SK-N-MC (cell line): ENCODE data around the gene G6PD.
"Not testable (repeated sequence)": the region's sequence is repeated elsewhere in the genome, so short reads cannot be mapped to it uniquely, and the experiment has no call there.

ENCODE experiments used
- DNase-seq: peaks from one replicate; pipeline ENCODE4 v3.0.0-alpha.2; 2011; ENCODE audit warnings: low read depth, low spot score
- H3K27ac ChIP-seq: fragments of 200-600 bp; sonication (generic); 2 replicates; pipeline ENCODE4 v1.5.1; 2016; ENCODE audit warnings: mixed run types
- H3K36me3 ChIP-seq: fragments of 200-600 bp; sonication (generic); 2 replicates; pipeline ENCODE4 v1.6.1; 2017; ENCODE audit warnings: antibody characterized with exemption, low read length, mixed read lengths; ENCODE audit not compliant: insufficient read depth
- H3K4me3 ChIP-seq: fragments of 200-600 bp; sonication (generic); 2 replicates; pipeline ENCODE4 v1.5.1; 2016
- H3K9ac ChIP-seq: fragments of 200-600 bp; sonication (generic); 2 replicates; pipeline ENCODE4 v1.8.0; 2017; ENCODE audit warnings: mixed run types, mixed read lengths; ENCODE audit not compliant: insufficient read length
- H3K9me3 ChIP-seq: fragments of 200-600 bp; sonication (generic); 2 replicates; pipeline ENCODE4 v1.6.1; 2017; ENCODE audit warnings: low read depth, mild to moderate bottlenecking, antibody characterized with exemption, low read length, moderate library complexity, mixed read lengths
- EZH2 ChIP-seq: fragments of 200-600 bp; sonication (generic); IDR thresholded peaks from one replicate; pipeline ENCODE4 v1.6.1; 2017; ENCODE audit warnings: antibody characterized with exemption
- FOXP2 ChIP-seq: optimal IDR thresholded peaks from 2 replicates; pipeline ENCODE3; 2011; ENCODE audit warnings: mild to moderate bottlenecking, moderate library complexity; ENCODE audit not compliant: insufficient read depth; ENCODE audit errors: extremely low read length, control extremely low read depth
- POLR2AphosphoS5 ChIP-seq: IDR thresholded peaks from 2 replicates; pipeline ENCODE4 v1.6.1; 2012; ENCODE audit warnings: mild to moderate bottlenecking, low read depth, low read length, borderline replicate concordance

Gene G6PD

DNA sequence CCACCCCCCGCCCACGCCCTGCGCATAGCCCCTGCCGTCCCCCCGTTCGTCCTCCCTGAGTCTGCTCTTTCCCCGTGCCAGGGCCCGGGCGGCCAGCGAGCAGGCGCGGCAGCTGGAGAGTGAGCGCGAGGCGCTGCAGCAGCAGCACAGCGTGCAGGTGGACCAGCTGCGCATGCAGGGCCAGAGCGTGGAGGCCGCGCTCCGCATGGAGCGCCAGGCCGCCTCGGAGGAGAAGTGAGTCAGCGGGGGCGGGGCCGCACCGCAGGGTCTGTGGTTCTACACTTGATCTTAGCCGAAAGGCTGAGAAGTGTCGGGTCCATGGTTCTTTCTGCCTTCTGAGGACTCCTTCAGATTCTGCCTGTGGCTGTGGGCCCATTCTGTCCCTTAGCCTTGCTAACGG lies 13.7 kb upstream of the G6PD start:
- H3K9me3 ChIP-seq, H3K27ac ChIP-seq, H3K9ac ChIP-seq, H3K4me3 ChIP-seq, DNase-seq, H3K36me3 ChIP-seq: not testable (repeated sequence)

DNA sequence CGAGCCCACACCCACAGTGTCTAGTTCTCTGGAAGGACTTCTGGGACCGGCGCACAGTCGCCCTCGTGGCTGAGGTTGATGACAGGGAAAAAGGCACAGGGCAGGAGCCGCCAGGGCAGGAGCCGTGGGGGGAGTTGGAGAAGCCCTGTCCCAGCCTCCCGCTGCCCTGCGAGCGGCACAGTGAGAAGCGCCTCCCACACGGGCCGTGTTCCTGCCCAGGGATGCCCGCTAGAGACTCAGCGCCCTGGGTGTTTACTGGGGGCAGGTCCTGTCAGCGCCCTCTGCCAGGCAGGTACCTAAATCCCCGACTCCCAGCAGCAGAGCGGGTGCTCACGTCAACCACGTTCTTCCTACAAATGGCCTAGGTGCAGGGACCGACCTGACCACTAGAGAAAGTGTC lies 12.2 kb upstream of the G6PD start:
- H3K9ac ChIP-seq, result not testable (repeated sequence)

DNA sequence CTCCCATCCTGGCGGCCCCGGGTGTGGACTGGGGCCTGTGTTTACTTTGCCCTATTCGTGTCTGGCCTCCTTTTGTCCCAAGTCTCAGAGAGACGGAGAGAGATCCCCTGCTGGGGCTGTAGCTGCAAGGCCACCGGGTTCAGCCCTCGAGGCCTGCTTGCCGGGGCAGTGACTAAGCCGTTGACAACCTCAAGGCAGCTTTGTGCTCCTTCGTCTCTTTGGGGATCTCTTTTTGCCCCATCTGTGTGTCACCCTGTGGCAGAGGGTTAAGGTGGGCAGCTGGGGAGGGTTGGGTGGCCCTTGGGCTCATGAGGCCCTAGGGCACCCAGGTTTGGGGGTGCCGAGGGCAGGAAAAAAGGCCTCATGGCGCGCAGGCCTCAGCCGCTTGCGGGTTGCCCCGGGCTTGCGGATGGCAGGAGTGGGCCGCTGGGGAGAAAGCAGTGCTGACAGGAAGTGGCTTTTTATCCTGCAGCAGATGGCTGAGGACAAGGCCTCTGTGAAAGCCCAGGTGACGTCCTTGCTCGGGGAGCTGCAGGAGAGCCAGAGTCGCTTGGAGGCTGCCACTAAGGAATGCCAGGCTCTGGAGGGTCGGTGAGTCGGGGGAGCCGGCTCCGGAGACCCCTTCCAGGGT lies 11.5 kb upstream of the G6PD start:
- not testable (repeated sequence) for DNase-seq, H3K9me3 ChIP-seq, H3K4me3 ChIP-seq, H3K9ac ChIP-seq, H3K27ac ChIP-seq, H3K36me3 ChIP-seq

More for the DNA sequence above, 12.2 kb upstream of the G6PD start:
- not testable (repeated sequence) for H3K9me3 ChIP-seq, DNase-seq, H3K4me3 ChIP-seq, H3K36me3 ChIP-seq, H3K27ac ChIP-seq

DNA sequence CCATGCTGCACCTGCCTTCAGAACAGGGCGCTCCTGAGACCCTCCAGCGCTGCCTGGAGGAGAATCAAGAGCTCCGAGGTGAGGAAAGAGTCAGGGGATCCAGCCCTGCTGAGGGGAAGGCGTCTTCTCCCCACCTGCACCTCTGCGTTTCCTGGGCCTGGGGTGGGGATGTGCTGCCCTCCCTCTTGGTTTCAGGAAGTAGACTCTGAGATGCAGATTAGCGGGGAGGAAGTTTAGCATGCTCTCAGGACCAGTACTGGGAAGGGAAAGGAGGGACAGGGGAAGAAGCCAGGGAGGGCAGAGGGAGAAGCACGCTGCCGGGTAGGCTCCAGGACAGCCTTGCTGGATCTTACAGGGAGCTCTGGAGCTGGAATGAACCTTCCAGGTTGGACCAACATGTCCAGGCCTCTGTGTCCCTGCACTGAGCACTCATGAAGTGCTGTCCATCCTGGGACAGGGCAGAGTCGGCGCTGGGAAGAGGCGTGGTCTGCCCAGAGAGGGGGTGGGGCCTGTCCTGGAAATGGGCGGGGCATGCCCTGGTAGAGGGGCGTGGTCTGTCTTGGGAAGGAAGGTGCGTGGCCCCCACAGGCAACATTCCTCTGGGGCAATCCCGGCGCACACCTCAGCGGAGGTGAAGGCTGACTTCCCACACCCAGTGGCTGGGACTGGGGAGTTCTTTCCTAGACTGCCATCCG lies 5.6 kb upstream of the G6PD start:
- H3K27ac ChIP-seq, H3K9ac ChIP-seq, H3K4me3 ChIP-seq, H3K9me3 ChIP-seq, H3K36me3 ChIP-seq, DNase-seq: not testable (repeated sequence)

DNA sequence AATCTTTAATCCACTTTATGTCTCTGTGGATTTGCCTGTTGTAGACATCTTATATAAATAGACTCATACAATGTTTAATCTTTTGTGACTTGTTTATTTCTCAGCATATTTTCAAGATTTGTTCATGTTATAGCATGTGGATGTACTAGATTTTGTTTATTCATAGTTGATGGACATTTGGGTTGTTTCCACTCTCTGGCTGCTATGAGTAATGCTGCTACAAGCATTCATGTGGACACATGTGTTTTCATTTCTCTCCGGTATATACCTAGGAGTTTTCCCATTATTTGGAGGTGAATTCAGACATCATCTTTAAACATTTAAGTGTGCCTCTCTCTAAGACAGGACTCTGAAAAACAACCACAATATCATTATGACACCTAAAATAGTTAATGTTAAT lies 3.1 kb upstream of the G6PD start:
- DNase-seq, result no peak
- Histone ChIP-seq H3K27ac (no peak overlapping the region), H3K4me3 (no peak overlapping the region), H3K9ac (no peak overlapping the region), H3K36me3 (peaks cover 5% of the 10 kb centered on the region; the same call in 1 of the 2 replicates), H3K9me3 (no peaks in the 10 kb centered on the region)
- no peak for TF ChIP-seq POLR2AphosphoS5
- no peak for TF ChIP-seq EZH2
- TF ChIP-seq FOXP2, result no peak

DNA sequence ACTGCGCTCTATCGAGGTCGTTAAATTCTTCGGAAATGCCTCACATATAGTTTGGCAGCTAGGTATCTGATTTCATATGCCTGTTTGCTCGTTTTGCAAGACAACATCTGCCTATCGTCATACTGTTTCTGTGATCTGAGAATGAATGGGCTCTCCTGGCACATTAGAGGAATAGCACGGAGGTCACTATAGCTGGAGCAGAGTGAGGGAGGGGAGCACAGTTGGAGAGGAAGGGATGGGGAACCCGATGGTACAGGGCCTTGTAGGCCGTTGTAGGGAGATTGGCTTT lies 1.3 kb upstream of the G6PD start:
- Histone ChIP-seq H3K9me3 (no peaks in the 10 kb centered on the region), H3K36me3 (peaks cover 6% of the 10 kb centered on the region; the same call in 1 of the 2 replicates), H3K9ac (peak overlapping the region; percentile 89), H3K27ac (peak overlapping the region; percentile 95), H3K4me3 (peak overlapping the region; percentile 87)
- no peak for DNase-seq
- TF ChIP-seq EZH2 (no peak), POLR2AphosphoS5 (no peak)

DNA sequence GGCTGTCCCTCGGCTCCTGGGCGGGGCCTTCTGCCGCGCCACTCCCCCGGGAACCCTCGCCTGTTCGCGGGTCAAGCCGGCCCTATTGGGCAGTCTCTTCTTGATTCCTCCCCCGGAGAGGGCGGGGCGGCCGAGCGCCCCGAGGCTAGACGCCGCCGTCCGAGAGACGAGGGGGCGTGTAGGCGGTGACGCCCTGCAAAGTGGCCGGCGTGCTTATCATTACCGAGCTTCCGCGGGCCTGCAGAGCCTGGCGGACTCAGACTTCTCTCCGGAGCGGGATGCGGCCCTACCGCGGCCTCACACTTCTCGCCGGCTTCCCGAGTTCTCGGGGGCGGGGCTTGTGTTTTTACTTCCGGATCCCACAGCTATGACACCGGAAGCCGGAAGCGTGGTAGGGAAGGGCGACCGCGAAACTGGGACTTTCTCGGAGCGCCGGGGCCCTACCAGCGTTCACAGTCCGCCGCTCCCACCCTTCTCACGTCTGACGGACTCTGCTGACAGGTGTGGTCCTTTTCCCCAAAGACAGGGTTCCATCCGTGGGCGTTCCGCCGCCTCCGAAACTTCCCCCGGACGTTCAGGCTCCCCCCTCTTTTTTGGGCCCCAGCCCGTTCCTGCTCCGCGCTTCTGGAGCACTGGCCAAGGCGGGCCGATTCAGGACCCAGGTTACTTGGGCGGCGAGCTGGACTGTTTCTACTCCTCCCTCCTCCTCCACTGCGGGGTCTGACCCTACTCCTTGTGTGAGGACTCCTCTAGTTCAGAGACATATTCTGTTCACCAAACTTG lies 790 bp upstream of the G6PD start, which contains the start of gene IKBKG:
TSS of gene IKBKG (plus strand) at position 376 of the 783 bp plus-strand sequence. CDS start 4,383 bp downstream, outside the sequence.
- peak within 1 kb of the TSS; percentile 87 for H3K4me3 ChIP-seq
- DNase-seq, result no peak
- H3K36me3 ChIP-seq, result peaks cover 5% of the 10 kb centered on the region; the same call in 1 of the 2 replicates
- H3K9me3 ChIP-seq, result no peaks in the 10 kb centered on the region
- H3K27ac ChIP-seq, result peak within 1 kb of the TSS; percentile 95
- no peak for TF ChIP-seq FOXP2
- no peak for TF ChIP-seq EZH2
- TF ChIP-seq POLR2AphosphoS5, result peak; percentile 42; the same call in 1 of the 2 replicates
- peak within 1 kb of the TSS; percentile 89 for H3K9ac ChIP-seq

DNA sequence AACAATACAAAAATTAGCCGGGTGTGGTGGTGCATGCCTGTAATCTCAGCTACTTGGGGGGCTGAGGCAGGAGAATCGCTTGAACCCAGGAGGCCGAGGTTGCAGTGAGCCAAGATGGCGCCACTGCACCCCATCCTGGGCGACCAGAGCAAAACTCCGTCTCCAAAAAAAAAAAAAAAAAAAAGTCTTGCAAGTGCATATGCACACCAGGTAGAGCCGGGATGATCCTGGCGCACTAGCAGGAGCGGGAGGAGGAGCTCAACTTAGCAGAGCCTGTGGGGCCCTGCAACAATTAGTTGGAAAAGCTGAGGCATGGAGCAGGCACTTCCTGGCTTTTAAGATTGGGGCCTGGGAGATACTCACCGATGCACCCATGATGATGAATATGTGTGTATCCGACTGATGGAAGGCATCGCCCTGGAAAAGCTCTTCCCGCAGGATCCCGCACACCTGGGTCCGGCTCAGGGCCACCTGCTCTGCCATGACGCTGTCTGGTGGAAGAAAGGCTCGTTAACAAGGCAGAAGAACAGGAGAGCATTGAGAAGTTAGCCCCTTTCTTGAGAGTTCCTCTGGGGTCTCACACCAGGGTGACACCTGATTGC lies 872 bp downstream of the G6PD start:
- H3K9ac ChIP-seq, result peak overlapping the region; percentile 74
- H3K36me3 ChIP-seq, result peaks cover 5% of the 10 kb centered on the region; the same call in 1 of the 2 replicates
- H3K4me3 ChIP-seq, result peak overlapping the region; percentile 87
- no peak overlapping the region for H3K27ac ChIP-seq
- DNase-seq, result no peak
- TF ChIP-seq POLR2AphosphoS5, result no peak
- no peaks in the 10 kb centered on the region for H3K9me3 ChIP-seq
